ENCODE data around the gene NOP10. TPM values are rescaled to one million over a fixed set of nuclear protein-coding genes. Genes with fewer than 3 reads are reported as not detected.
A peak's percentile ranks its signal among the peaks of the same experiment; 100 is the strongest.

Gene NOP10
- polyA plus RNA-seq, 1 of the 3 experiments (the other 2 are of a cell fraction) = 440 TPM

DNA sequence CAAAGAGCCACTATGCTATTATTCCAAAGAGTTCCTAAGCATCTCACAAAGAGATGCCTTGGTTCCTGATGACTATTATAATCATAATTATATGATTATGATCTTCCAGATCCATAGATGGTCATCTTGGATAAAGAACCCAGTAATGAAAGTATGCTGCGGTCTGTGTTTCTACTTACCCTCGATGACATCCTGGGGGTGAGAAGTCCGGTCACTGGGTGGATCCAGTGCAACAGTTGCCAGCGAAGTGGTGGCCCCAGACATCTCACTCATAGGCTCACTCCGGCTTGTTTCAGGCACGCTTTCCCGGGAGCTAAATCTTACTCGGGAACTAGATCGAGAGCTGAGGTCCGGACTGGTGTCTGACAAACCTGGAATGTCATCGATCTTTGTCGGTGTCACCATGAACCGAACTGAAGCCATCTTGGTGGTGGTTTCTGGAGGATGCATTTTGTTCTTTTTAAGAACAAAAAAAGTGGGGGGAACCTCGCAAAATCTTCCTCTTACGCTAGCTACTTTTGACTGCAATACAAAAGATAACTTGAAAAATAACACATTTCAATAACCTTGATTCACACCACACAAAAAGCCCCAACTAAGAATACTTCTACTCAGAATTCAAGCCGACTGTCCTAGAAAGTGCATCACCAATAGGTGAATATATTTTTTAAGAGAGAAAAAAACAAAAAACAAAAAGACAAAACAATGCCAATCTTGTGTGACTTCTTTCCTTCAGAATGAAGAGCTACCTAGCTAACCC, 6.5 kb downstream of the NOP10 start:
- no peaks in the 10 kb centered on the region for H3K9me3 ChIP-seq
- no peak for DNase-seq
- ChIA-PET POLR2A (interaction anchor here (1.8 to 3.3 kb wide), 2 partner anchors 31 to 297 kb away, joined by 4 to 19 read pairs; partner anchors contain the start of genes AVEN and LPCAT4), CTCF (interaction anchor here (1.1 to 2.1 kb wide), 4 partner anchors 8 to 127 kb away, joined by 3 to 9 read pairs (median 6); partner anchors contain the start of genes KATNBL1 and LPCAT4)
- H3K4me2 ChIP-seq = peak overlapping the region; percentile 93
- no peaks in the 10 kb centered on the region for H3K27me3 ChIP-seq (ENCODE audit: insufficient read depth)
- no peak for TF ChIP-seq YY1 (IDR thresholded peaks at IDR 0.05; ENCODE audit: low read depth)
- TF ChIP-seq RFX5 (IDR thresholded peaks at IDR 0.05; ENCODE audit: low read length) = no peak
- no peak for TF ChIP-seq RAD21 (IDR thresholded peaks at IDR 0.05; ENCODE audit: low read length)
- TF ChIP-seq ELF1 (IDR thresholded peaks at IDR 0.05) = no peak
- TF ChIP-seq MXI1 (IDR thresholded peaks at IDR 0.05; ENCODE audit: low read depth, low read length) = no peak
- TF ChIP-seq, protein P1, sequence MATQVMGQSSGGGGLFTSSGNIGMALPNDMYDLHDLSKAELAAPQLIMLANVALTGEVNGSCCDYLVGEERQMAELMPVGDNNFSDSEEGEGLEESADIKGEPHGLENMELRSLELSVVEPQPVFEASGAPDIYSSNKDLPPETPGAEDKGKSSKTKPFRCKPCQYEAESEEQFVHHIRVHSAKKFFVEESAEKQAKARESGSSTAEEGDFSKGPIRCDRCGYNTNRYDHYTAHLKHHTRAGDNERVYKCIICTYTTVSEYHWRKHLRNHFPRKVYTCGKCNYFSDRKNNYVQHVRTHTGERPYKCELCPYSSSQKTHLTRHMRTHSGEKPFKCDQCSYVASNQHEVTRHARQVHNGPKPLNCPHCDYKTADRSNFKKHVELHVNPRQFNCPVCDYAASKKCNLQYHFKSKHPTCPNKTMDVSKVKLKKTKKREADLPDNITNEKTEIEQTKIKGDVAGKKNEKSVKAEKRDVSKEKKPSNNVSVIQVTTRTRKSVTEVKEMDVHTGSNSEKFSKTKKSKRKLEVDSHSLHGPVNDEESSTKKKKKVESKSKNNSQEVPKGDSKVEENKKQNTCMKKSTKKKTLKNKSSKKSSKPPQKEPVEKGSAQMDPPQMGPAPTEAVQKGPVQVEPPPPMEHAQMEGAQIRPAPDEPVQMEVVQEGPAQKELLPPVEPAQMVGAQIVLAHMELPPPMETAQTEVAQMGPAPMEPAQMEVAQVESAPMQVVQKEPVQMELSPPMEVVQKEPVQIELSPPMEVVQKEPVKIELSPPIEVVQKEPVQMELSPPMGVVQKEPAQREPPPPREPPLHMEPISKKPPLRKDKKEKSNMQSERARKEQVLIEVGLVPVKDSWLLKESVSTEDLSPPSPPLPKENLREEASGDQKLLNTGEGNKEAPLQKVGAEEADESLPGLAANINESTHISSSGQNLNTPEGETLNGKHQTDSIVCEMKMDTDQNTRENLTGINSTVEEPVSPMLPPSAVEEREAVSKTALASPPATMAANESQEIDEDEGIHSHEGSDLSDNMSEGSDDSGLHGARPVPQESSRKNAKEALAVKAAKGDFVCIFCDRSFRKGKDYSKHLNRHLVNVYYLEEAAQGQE (IDR thresholded peaks at IDR 0.05; ENCODE audit: low read depth, low read length) = no peak
- TF ChIP-seq GATA2 (CRISPR knock-in tag; IDR thresholded peaks at IDR 0.05) = no peak
- H4K20me1 ChIP-seq (ENCODE audit: insufficient read depth) = no peaks in the 10 kb centered on the region
- H3K9ac ChIP-seq = peak overlapping the region; percentile 80; the same call in 1 of the 2 replicates
- peaks cover 10 to 27% of the 10 kb centered on the region in 2 experiments; a peak in 3 of 4 replicates for H3K4me1 ChIP-seq (ENCODE audit: control insufficient read depth in 1 of 2, insufficient read depth in 2 of 2, low read depth in 1 of 2, low read length in 1 of 2)
- H2AFZ ChIP-seq (ENCODE audit: low read depth) = peak overlapping the region; percentile 79; the same call in 1 of the 2 replicates
- H3K9me2 ChIP-seq = no peaks in the 10 kb centered on the region
- WGBS (ENCODE audit: low lambda C conversion rate) = 88% methylated on average over 15 of the region's 16 CpGs
- H3F3A ChIP-seq (replicated peaks; ENCODE audit: insufficient read depth) = peaks cover 26% of the 10 kb centered on the region
- H3K36me3 ChIP-seq (replicated peaks in 1 of 2; ENCODE audit: control insufficient read depth in 1 of 2, insufficient read depth in 2 of 2, low read length in 1 of 2) = peaks cover 19 to 32% of the 10 kb centered on the region in 2 experiments
- peak overlapping the region; percentile 87 for H3K4me3 ChIP-seq (ENCODE audit: low read depth in 2 of 2, low read length in 1 of 2)
- H3K27ac ChIP-seq (ENCODE audit: low read depth in 2 of 2, low read length in 1 of 2) = no peak overlapping the region
- H3K79me2 ChIP-seq (ENCODE audit: insufficient read depth) = peaks cover 56% of the 10 kb centered on the region

DNA sequence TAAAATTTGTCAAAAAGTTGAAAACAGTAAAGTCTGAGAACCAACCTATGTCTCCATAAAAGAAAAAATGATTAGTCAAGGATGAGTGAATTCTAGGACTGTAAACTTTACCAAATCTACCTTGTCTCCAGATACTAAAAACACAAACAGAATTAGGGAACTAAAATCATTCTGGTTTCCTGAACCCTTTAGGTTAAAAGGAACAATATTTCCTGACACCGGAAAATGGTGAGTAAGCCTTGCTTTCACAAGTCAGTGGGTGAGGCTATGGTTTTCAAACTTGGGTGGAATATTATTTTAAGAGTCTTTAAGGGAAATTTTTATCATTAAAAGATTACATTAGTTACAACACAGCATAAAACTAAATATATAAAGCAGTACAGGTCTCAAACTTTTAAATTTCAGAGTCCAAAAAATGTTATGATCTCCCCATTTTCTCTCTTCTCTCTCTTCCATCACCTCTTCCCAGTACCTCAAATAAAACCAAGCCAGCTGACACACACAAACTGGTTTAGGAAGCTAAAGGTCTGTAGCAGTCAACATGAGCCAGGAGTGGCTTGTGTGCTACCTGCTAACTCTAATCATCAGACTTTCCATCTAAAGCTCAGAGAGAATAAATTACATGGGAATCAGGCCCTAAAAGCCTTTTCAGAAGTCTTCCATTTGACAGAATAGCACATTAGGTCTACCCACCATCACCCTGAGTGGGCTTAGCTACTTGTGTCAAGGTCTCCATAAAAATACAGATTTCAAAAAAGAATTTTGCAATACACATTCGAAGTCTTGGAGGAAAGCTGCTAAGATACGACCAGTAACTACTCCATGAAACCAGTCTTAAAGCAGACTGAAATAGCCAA, 7.5 kb downstream of the NOP10 start:
- H3K4me2 ChIP-seq = peak overlapping the region; percentile 93
- POLR2A ChIA-PET = no interaction called here
- H3K79me2 ChIP-seq (ENCODE audit: insufficient read depth) = peaks cover 46% of the 10 kb centered on the region
- H3K36me3 ChIP-seq (replicated peaks in 1 of 2; ENCODE audit: control insufficient read depth in 1 of 2, insufficient read depth in 2 of 2, low read length in 1 of 2) = peaks cover 13 to 22% of the 10 kb centered on the region in 2 experiments
- H3K9ac ChIP-seq = no peak overlapping the region; the same call in 1 of the 2 replicates
- CTCF ChIA-PET = interaction anchor here (1.8 to 2.1 kb wide), 2 partner anchors 32 to 126 kb away, joined by 4 to 9 read pairs; partner anchors contain the start of genes KATNBL1 and LPCAT4
- no peaks in the 10 kb centered on the region for H3K27me3 ChIP-seq (ENCODE audit: insufficient read depth)
- H3K9me2 ChIP-seq = no peaks in the 10 kb centered on the region
- H3K27ac ChIP-seq (ENCODE audit: low read depth in 2 of 2, low read length in 1 of 2) = peak overlapping the region in 1 of 2 experiments; percentile 34; a peak in 1 of 4 replicates
- H3K9me3 ChIP-seq = no peaks in the 10 kb centered on the region
- peaks cover 10 to 27% of the 10 kb centered on the region in 2 experiments; a peak in 3 of 4 replicates for H3K4me1 ChIP-seq (ENCODE audit: control insufficient read depth in 1 of 2, insufficient read depth in 2 of 2, low read depth in 1 of 2, low read length in 1 of 2)
- peak overlapping the region; percentile 58 for H2AFZ ChIP-seq (ENCODE audit: low read depth)
- peak overlapping the region in 1 of 2 experiments; percentile 46; a peak in 2 of 4 replicates for H3K4me3 ChIP-seq (ENCODE audit: low read depth in 2 of 2, low read length in 1 of 2)
- DNase-seq = no peak
- 89% methylated on average over 3 of the region's 3 CpGs for WGBS (ENCODE audit: low lambda C conversion rate)
- H4K20me1 ChIP-seq (ENCODE audit: insufficient read depth) = no peaks in the 10 kb centered on the region
- H3F3A ChIP-seq (replicated peaks; ENCODE audit: insufficient read depth) = peaks cover 24% of the 10 kb centered on the region
- TF ChIP-seq, protein P2, sequence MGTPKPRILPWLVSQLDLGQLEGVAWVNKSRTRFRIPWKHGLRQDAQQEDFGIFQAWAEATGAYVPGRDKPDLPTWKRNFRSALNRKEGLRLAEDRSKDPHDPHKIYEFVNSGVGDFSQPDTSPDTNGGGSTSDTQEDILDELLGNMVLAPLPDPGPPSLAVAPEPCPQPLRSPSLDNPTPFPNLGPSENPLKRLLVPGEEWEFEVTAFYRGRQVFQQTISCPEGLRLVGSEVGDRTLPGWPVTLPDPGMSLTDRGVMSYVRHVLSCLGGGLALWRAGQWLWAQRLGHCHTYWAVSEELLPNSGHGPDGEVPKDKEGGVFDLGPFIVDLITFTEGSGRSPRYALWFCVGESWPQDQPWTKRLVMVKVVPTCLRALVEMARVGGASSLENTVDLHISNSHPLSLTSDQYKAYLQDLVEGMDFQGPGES (IDR thresholded peaks at IDR 0.05; ENCODE audit: low read depth, low read length) = no peak
- TF ChIP-seq POLR2AphosphoS5 (IDR thresholded peaks at IDR 0.05; ENCODE audit: low read depth, low read length) (no peak), GATA2 (CRISPR knock-in tag; IDR thresholded peaks at IDR 0.05) (no peak), GABPA (IDR thresholded peaks at IDR 0.05; ENCODE audit: low read depth) (no peak), SIN3A (IDR thresholded peaks at IDR 0.05; ENCODE audit: borderline replicate concordance, low read depth, low read length) (no peak), EZH2phosphoT487 (IDR thresholded peaks at IDR 0.05; ENCODE audit: borderline replicate concordance, low read depth) (no peak), NRF1 (IDR thresholded peaks at IDR 0.05; ENCODE audit: low read depth, low read length) (no peak), TEAD4 (IDR thresholded peaks at IDR 0.05; ENCODE audit: borderline replicate concordance, insufficient read depth) (no peak), EP300 (IDR thresholded peaks at IDR 0.05; ENCODE audit: borderline replicate concordance in 1 of 2, low read depth in 1 of 2, low read length in 1 of 2) (no peak), RFX5 (IDR thresholded peaks at IDR 0.05; ENCODE audit: low read length) (no peak)
- TF ChIP-seq, protein P3, sequence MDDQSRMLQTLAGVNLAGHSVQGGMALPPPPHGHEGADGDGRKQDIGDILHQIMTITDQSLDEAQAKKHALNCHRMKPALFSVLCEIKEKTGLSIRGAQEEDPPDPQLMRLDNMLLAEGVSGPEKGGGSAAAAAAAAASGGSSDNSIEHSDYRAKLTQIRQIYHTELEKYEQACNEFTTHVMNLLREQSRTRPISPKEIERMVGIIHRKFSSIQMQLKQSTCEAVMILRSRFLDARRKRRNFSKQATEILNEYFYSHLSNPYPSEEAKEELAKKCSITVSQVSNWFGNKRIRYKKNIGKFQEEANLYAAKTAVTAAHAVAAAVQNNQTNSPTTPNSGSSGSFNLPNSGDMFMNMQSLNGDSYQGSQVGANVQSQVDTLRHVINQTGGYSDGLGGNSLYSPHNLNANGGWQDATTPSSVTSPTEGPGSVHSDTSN (IDR thresholded peaks at IDR 0.05) = no peak
- TF ChIP-seq, protein P4, sequence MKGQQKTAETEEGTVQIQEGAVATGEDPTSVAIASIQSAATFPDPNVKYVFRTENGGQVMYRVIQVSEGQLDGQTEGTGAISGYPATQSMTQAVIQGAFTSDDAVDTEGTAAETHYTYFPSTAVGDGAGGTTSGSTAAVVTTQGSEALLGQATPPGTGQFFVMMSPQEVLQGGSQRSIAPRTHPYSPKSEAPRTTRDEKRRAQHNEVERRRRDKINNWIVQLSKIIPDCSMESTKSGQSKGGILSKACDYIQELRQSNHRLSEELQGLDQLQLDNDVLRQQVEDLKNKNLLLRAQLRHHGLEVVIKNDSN (IDR thresholded peaks at IDR 0.05; ENCODE audit: borderline replicate concordance, low read depth) = no peak
